GM21515 (cell line): ENCODE results near the gene KCTD16.

Source experiments
- ATAC-seq: cut with Tn5 transposase; IDR thresholded peaks from one replicate; pipeline ENCODE4 v1.9.1; 2021; ENCODE audit not compliant: unreplicated experiment

The KCTD16 gene

DNA sequence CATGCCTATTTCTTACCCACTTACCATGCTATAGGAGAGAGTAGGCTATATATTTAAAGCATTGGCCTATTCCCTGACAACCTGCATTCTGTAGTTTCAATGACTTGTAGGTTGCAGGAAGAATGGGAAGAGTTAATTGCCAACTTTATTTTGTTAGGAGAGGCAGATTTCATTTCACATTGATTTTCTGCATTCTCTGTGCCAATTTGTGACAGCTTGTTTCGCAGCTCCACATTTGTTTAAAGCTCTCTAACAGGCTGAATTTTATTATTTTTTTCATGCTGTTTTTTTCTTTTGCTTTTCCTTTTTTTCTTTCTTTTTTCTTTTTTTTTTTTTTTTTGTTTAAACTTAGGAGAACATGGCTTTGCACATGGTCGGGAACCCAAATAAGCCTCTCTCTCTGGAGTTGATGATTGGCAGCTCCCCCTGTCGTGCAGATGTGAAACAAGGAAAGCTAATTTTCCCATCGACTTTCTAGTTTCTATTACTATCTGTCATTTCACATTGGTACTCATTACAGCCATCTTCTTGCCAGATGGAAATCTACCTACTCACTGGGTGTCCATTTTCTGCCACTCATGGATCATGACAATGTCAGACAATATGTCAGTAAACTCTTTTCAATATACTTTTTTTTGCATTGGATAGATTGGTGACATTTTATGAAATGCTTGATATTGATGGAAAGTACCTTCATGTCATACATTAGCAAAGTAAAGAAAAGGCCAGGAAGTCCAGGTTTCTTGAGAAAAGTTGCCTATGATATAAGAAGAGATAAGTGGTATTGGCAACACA, 223.2 kb downstream of the KCTD16 start:
- no peak for ATAC-seq

- no peak for ATAC-seq
Measured at GRCh38 chr5:144395704-144396103, 225.0 kb downstream of the KCTD16 start.

DNA sequence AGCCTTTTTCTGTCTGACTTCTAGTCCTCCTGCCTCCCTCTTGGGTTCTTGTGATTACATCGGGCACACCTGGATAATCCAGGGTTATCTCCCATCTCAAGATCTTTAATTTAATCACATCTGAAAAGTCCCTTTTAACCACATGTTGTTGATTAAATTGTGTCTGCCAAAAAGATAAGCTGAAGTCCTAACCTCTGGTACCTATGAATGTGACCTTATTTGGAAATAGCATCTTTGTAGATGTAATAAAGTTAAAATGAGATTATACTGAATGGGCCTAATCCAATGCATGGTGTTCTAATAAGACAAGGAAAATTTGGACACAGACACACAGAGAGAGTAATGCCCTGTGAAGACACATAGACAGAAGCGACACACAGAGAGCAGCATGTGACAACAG, 232.4 kb downstream of the KCTD16 start:
- no peak for ATAC-seq

DNA sequence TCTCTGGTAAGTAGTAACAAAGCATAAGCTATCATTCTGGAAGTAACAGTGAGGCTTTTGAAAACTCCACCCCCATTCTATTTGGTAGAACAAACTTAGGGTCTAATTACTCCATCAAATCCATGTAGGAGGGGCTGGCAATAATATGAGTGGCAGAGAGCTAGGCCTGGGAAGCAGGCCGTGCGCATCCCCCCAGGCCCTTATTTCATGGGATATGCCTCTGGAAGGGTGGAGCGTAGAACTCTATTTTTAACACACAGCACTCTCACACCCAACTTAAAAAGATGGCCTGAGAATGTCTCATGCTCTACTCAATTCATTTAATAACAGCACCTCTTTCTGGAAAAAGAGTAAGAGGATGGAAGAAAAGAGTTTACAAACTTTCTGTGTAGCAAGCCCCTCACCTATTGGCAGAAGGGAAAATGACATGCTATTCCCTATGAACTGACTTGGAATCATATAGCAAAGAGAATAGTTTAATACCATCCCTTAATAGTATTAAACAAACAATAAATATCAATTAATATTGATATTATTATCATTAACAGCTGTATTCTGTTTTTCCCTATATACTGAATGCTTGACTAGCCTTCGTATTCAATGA, 233.2 kb downstream of the KCTD16 start:
- ATAC-seq = no peak

- no peak for ATAC-seq
Measured at GRCh38 chr5:144404672-144405071, 234.0 kb downstream of the KCTD16 start.

- no peak for ATAC-seq
Measured at GRCh38 chr5:144405991-144406390, 235.3 kb downstream of the KCTD16 start.

- ATAC-seq = no peak
Measured at GRCh38 chr5:144406442-144406841, 235.8 kb downstream of the KCTD16 start.

DNA sequence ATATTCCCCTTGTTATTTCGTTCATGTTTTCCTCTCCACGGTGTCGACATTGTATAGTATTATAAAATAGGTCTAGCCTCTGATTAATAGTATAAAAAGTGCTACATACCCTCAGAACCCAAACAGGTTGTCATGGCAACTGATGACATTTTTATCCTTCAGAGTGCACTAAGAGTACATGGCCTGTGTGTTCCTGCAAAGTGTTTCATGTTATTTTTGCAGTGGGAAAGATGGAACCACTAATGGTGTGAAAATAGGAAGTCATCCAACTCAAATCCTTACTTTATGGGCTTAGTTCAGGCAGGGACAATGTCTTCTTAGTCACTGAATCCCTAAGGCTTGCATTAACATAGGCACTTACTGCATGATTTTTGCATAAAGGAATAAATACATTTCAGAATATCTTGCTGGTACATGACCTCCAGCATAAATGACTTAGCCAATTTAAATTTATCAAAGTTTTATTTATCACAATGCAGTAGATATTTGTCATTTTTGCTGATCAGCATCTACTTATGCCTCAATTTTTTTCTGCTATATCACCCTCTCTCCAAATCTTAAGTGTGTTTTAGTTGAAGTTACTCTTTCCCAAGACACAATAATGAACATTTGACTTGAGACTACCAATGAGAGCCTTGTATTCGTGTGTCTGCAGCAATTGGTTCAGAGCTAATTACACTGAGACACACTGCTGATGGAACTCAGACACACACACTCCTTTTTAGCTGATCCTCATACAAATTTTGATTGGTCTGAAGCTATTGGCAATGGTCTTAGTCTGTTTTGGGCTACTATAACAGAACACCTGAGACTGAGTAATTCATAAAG, 243.7 kb downstream of the KCTD16 start:
- no peak for ATAC-seq

DNA sequence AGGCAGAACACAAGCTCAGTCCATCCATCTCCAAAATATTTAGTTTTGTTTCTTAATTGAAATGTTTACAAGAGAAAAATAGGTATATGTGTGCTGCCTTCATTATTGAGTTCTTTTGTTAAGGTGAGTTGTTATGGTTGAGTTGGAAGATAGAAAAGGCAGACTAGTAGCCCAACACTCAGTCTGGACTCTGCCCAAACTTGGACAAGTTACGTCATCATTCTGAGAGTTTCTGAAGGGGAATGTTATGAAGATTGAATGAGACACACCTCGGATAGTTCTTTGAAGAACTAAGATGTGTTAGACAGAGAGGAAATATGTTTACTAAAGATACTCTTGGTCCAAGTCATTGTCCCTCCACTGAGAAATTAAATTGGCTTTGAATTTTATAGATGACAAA, 245.5 kb downstream of the KCTD16 start:
- no peak for ATAC-seq

- no peak for ATAC-seq
Measured at GRCh38 chr5:144418719-144419118, 248.0 kb downstream of the KCTD16 start.

DNA sequence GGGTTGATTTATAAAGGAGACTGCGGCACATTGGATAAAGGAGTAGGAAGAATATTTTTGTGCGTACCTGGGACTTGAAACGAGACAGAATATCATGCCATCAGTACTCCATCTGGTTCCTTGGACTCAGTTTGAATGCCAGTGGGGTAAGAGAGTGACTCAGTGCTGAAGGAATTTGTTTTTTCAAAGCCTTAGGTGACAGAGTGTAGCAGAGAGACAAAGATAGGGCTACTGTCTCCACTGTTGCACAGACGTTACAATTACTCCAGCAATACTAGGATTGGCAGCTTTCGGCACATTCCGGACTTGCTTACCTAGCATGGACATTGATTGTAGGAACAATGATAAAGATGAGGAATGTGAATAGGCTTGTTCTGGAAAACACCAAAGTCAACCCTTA, 250.7 kb downstream of the KCTD16 start:
- ATAC-seq = no peak

- ATAC-seq = no peak
Measured at GRCh38 chr5:144422018-144422727, 251.5 kb downstream of the KCTD16 start.

DNA sequence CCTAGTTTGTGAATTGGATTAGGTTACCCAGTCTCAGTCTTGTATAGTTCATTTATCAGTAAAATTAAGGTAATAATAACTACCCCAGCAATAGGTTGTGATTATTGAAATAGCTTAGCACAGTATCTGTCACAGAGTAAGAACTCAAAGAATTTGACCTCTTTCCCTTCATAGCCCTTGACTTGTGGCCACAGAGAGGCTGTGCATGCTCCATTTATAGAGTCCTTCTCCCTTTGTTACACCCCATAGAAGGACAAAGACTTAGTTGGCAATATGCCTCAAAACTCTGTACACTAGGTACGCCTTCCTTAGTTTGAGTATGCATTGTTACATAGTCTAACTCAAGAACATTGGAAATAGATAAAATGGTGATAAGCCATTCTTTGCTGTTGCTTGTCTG, 257.2 kb downstream of the KCTD16 start:
- ATAC-seq = no peak

GRCh38 chr5:144428326-144428725, 257.7 kb downstream of the KCTD16 start:
- ATAC-seq = no peak

GRCh38 chr5:144429405-144429804, 258.7 kb downstream of the KCTD16 start:
- ATAC-seq = no peak

GRCh38 chr5:144429905-144430304, 259.2 kb downstream of the KCTD16 start:
- no peak for ATAC-seq

- no peak for ATAC-seq
Measured at GRCh38 chr5:144433140-144433822, 262.6 kb downstream of the KCTD16 start.

DNA sequence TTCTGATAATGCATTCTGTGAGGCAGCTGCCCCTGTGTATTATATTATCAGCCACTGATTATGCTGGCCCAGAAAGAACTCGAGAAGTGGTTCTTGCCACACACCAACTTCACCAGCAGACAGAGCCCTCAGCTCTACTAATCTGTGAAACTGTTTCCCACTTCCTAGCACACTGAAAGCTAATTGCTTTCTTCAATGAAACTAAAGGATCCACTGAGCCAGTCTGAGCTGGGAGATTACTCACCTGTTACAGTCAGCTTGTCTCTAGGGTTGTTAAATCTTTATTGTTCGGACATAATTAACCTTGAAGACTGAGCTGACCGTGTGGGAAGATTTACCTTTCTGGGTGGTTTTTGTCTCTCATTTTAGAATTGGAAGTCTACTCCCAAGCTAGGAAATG, 263.2 kb downstream of the KCTD16 start:
- no peak for ATAC-seq

GRCh38 chr5:144436007-144436406, 265.3 kb downstream of the KCTD16 start:
- no peak for ATAC-seq

DNA sequence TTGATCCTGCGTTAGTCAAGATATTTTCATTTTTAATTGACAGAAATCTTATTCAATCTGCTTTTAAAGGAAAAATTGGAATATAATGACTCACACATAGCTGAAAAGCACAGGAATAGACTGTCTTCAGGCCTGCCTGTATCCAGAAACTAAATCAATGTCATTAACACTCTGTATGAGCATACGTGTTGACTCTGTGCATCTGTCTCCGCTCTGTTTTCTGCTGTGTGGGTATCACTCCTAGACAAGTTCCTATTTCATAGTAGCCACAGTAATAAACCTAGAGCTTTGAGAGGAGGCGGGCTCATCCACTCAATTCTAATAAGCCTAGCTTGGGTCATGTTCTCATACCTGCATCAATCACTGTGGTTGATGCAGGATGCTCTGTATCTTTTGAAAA, 267.6 kb downstream of the KCTD16 start:
- no peak for ATAC-seq

- ATAC-seq = no peak
Measured at GRCh38 chr5:144448457-144448856, 277.8 kb downstream of the KCTD16 start.
